ENCODE data around the gene TSSK3. TPM values are rescaled to one million over a fixed set of nuclear protein-coding genes. Genes with fewer than 3 reads are reported as not detected.

Gene TSSK3
- total and polyA plus RNA-seq, 2 of the 8 experiments (the other 6 are each of a cell fraction or from before 2014, with no cell fraction given): 1.2 TPM

- no peak overlapping the region for H3K23ac ChIP-seq (ENCODE audit: insufficient read length)
- CTCF ChIA-PET (ENCODE audit: partially characterized antibody): interaction anchor here (0.6 to 1.5 kb wide), 4 partner anchors 7 to 354 kb away, joined by 3 read pairs; no protein-coding TSS in a partner anchor
- POLR2A ChIA-PET (ENCODE audit: partially characterized antibody): interaction anchor here (0.6 to 1.9 kb wide), 5 partner anchors 10 to 1080 kb away, joined by 3 to 4 read pairs (median 3); no protein-coding TSS in a partner anchor
- no peak for TF ChIP-seq BACH1 (IDR thresholded peaks at IDR 0.05; ENCODE audit: low read length)
- no peak for TF ChIP-seq E2F6 (IDR thresholded peaks at IDR 0.05)
- no peak for TF ChIP-seq RBBP5 (IDR thresholded peaks at IDR 0.05; ENCODE audit: borderline replicate concordance, low read depth, low read length)
- TF ChIP-seq KDM1A (IDR thresholded peaks at IDR 0.05; ENCODE audit: borderline replicate concordance, low read length): no peak
- TF ChIP-seq CHD2 (IDR thresholded peaks at IDR 0.05; ENCODE audit: low read length): no peak
- no peak for TF ChIP-seq TEAD4 (IDR thresholded peaks at IDR 0.05; ENCODE audit: low read depth, low read length)
- no peak for TF ChIP-seq RFX5 (IDR thresholded peaks at IDR 0.05; ENCODE audit: borderline replicate concordance, low read depth, low read length)
- TF ChIP-seq RAD21 (IDR thresholded peaks at IDR 0.05 in 1 of 2, conservative IDR thresholded peaks at IDR 0.05 in 1 of 2; ENCODE audit: low read depth in 2 of 2, low read length in 2 of 2): no peak
- TF ChIP-seq USF2 (IDR thresholded peaks at IDR 0.05; ENCODE audit: low read length): no peak
- no peak for TF ChIP-seq SIX5 (IDR thresholded peaks at IDR 0.05; ENCODE audit: low read depth, low read length)
- TF ChIP-seq PHF8 (conservative IDR thresholded peaks at IDR 0.05; ENCODE audit: low read depth, low read length): no peak
These were observed 43.5 kb downstream of the TSSK3 start for GRCh38 chr1:32405672-32406467.

More at GRCh38 chr1:32405672-32406467, 43.5 kb downstream of the TSSK3 start:
- Histone ChIP-seq H2BK15ac (ENCODE audit: low read length) (no peak overlapping the region), H3K14ac (ENCODE audit: insufficient read length) (no peak overlapping the region), H2AFZ (ENCODE audit: low read length) (no peak overlapping the region), H2BK12ac (ENCODE audit: low read depth, low read length) (no peak overlapping the region), H3K4ac (replicated peaks; ENCODE audit: insufficient read length, low read depth, low read length) (no peak overlapping the region), H3K9me3 (ENCODE audit: insufficient read depth in 2 of 2, low read depth in 1 of 2, low read length in 1 of 2) (no peaks in the 10 kb centered on the region), H3K4me3 (ENCODE audit: extremely low read depth in 1 of 4, insufficient read depth in 2 of 4, low read depth in 3 of 4, low read length in 4 of 4) (no peak overlapping the region), H3K23me2 (ENCODE audit: low read depth, low read length) (no peaks in the 10 kb centered on the region), H3K4me2 (ENCODE audit: insufficient read depth in 1 of 2, low read depth in 2 of 2, low read length in 2 of 2) (no peak overlapping the region), H3K27ac (ENCODE audit: low read depth, low read length) (no peak overlapping the region), H2BK120ac (replicated peaks; ENCODE audit: low read depth, low read length) (no peak overlapping the region), H3K18ac (ENCODE audit: extremely low read depth, low read length) (no peak overlapping the region), H3K79me1 (ENCODE audit: low read depth, low read length) (no peaks in the 10 kb centered on the region), H3K36me3 (ENCODE audit: control insufficient read depth in 2 of 4, insufficient read depth in 4 of 4, low read length in 3 of 4) (no peaks in the 10 kb centered on the region), H4K5ac (ENCODE audit: insufficient read length, low read depth, low read length) (no peak overlapping the region), H2BK5ac (ENCODE audit: low read depth, low read length) (no peak overlapping the region), H3K27me3 (replicated peaks in 1 of 4; ENCODE audit: control insufficient read depth in 3 of 4, extremely low read depth in 1 of 4, insufficient read depth in 3 of 4, low read length in 3 of 4) (no peaks in the 10 kb centered on the region), H3K79me2 (ENCODE audit: control insufficient read depth in 1 of 2, insufficient read depth in 2 of 2, low read length in 2 of 2) (no peaks in the 10 kb centered on the region), H4K8ac (ENCODE audit: extremely low read depth, insufficient read depth, low read length) (no peak overlapping the region), H3K56ac (replicated peaks; ENCODE audit: insufficient read length, low read depth, low read length) (no peak overlapping the region), H3K4me1 (replicated peaks in 1 of 4; ENCODE audit: control insufficient read depth in 3 of 4, insufficient read depth in 4 of 4, low read length in 3 of 4) (no peaks in the 10 kb centered on the region; a peak in 1 of 7 replicates), H4K91ac (replicated peaks; ENCODE audit: insufficient read length, low read length) (no peak overlapping the region), H3K9ac (replicated peaks in 1 of 4; ENCODE audit: extremely low read depth in 1 of 4, low read depth in 3 of 4, low read length in 3 of 4) (no peak overlapping the region), H2AK5ac (ENCODE audit: low read depth, low read length) (no peak overlapping the region), H4K20me1 (replicated peaks in 1 of 2; ENCODE audit: control insufficient read depth in 1 of 2, insufficient read depth in 2 of 2, low read length in 2 of 2) (no peaks in the 10 kb centered on the region), H2BK20ac (ENCODE audit: low read length) (no peak overlapping the region)
- FAIRE-seq (no peak), DNase-seq (ENCODE audit: low read depth in 1 of 2, low spot score in 2 of 2) (no peak)
- WGBS, 2 experiments (ENCODE audit: extremely low coverage in 1 of 2, insufficient coverage in 1 of 2, insufficient read length in 1 of 2, insufficient replicate concordance in 2 of 2, low coverage in 1 of 2, low lambda C conversion rate in 2 of 2, missing lambda C conversion rate in 1 of 2): 92% methylated on average over 4 of the region's 4 CpGs; no CpG with 5 or more reads in 1 of the 2 experiments

Data from H1 (cell line).